Measurements from ENCODE around the gene MTF1.
"Not testable (repeated sequence)": the region's sequence is repeated elsewhere in the genome, so short reads cannot be mapped to it uniquely, and the experiment has no call there.

MTF1 gene

DNA sequence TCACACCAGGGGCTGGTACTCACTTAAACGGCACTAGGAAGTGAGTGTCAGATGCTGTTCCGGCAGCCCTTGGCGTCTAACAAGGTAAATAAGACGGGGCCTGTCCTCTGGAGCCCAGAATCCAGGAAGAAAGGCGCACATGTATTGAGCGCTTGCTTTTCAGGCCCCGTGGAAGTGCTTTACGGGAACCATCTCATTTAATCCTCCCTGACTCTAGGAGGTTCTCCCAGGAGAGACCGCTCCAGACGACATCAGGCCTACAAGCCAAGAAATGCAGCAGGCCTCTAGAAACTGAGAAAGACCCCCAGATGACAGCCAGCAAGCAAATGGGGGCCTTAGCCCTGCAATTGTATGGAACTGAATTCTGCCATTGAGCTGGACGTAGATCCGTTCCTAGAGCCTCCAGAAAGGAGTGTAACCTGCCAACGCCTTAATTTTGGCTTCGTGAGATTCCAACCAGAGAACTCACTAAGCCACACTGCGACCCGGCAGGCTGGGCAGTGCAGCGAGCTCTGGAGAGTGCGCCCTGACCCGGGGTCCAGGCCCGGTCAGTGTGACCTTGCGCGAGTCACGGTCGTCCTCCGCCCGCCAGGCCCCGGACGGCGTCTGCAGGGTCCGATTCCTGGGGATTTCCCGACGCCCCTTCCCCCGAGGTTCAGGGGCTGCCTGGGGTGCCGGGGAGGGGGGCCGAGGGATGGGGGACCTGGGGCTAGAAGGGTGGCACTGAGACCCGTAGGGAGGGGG is 66.3 kb downstream of the MTF1 start:
- no peak overlapping the region for H3K4me3 ChIP-seq (IDR thresholded peaks at IDR 0.05; ENCODE audit: insufficient read depth, low read depth, low read length)
- no peak overlapping the region for H3K27ac ChIP-seq
- H3K27me3 ChIP-seq (ENCODE audit: insufficient read depth, low read depth), result no peaks in the 10 kb centered on the region
- H3K4me1 ChIP-seq (ENCODE audit: low read depth, poor library complexity, severe bottlenecking), result peaks cover 36% of the 10 kb centered on the region
- H3K9ac ChIP-seq, result no peak overlapping the region
- peak overlapping the region; percentile 75; the same call in 1 of the 2 replicates for H2AFZ ChIP-seq (ENCODE audit: low read depth)
- no peak for TF ChIP-seq CTCF (conservative IDR thresholded peaks at IDR 0.05; ENCODE audit: low read depth, low read length)
- peak overlapping the region; percentile 39; the same call in 1 of the 2 replicates for H3K4me2 ChIP-seq
- H3K36me3 ChIP-seq (ENCODE audit: insufficient read depth), result no peaks in the 10 kb centered on the region
- peaks cover 10% of the 10 kb centered on the region; the same call in 1 of the 2 replicates for H3K79me2 ChIP-seq (ENCODE audit: insufficient read depth, low read depth)
- no peaks in the 10 kb centered on the region for H4K20me1 ChIP-seq (ENCODE audit: insufficient read depth)

- no peaks in the 10 kb centered on the region for H3K27me3 ChIP-seq (ENCODE audit: insufficient read depth, low read depth)
- no peaks in the 10 kb centered on the region for H3K4me1 ChIP-seq (ENCODE audit: low read depth, poor library complexity, severe bottlenecking)
- no peaks in the 10 kb centered on the region for H3K36me3 ChIP-seq (ENCODE audit: insufficient read depth)
- no peaks in the 10 kb centered on the region for H3K79me2 ChIP-seq (ENCODE audit: insufficient read depth, low read depth)
- no peak overlapping the region for H3K4me3 ChIP-seq (IDR thresholded peaks at IDR 0.05; ENCODE audit: insufficient read depth, low read depth, low read length)
- no peaks in the 10 kb centered on the region for H4K20me1 ChIP-seq (ENCODE audit: insufficient read depth)
- no peak for TF ChIP-seq CTCF (conservative IDR thresholded peaks at IDR 0.05; ENCODE audit: low read depth, low read length)
- H2AFZ ChIP-seq (ENCODE audit: low read depth), result no peak overlapping the region
- no peak overlapping the region for H3K27ac ChIP-seq
- no peak overlapping the region for H3K4me2 ChIP-seq
- no peak overlapping the region for H3K9ac ChIP-seq
Observed at GRCh38 chr1:37782491-37782890, 76.9 kb downstream of the MTF1 start.

DNA sequence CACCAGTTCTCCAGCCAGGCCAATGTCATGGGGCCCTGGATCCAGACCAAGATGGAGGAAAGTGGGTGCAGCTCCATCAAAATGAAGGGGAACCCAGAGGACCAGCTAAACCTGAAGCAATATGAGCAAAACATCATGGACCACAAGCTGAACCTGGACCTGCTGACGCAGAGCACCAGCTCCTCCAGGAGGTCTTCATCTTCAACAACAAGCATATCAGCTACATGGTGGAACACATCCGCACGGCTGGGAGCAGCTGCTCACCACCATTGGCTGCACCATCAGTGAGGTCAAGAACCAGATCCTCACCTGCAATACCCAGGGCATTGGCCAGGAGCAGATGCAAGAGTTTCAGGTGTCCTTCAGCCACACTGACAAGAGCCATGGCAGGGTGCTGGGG is 80.7 kb downstream of the MTF1 start:
- Histone ChIP-seq H4K20me1 (ENCODE audit: insufficient read depth) (no peaks in the 10 kb centered on the region), H3K4me3 (IDR thresholded peaks at IDR 0.05; ENCODE audit: insufficient read depth, low read depth, low read length) (no peak overlapping the region), H2AFZ (ENCODE audit: low read depth) (no peak overlapping the region), H3K9ac (no peak overlapping the region), H3K4me2 (no peak overlapping the region), H3K4me1 (ENCODE audit: low read depth, poor library complexity, severe bottlenecking) (no peaks in the 10 kb centered on the region), H3K27me3 (ENCODE audit: insufficient read depth, low read depth) (no peaks in the 10 kb centered on the region), H3K36me3 (ENCODE audit: insufficient read depth) (no peaks in the 10 kb centered on the region), H3K79me2 (ENCODE audit: insufficient read depth, low read depth) (no peaks in the 10 kb centered on the region), H3K27ac (no peak overlapping the region)
- TF ChIP-seq CTCF (conservative IDR thresholded peaks at IDR 0.05; ENCODE audit: low read depth, low read length), result no peak

DNA sequence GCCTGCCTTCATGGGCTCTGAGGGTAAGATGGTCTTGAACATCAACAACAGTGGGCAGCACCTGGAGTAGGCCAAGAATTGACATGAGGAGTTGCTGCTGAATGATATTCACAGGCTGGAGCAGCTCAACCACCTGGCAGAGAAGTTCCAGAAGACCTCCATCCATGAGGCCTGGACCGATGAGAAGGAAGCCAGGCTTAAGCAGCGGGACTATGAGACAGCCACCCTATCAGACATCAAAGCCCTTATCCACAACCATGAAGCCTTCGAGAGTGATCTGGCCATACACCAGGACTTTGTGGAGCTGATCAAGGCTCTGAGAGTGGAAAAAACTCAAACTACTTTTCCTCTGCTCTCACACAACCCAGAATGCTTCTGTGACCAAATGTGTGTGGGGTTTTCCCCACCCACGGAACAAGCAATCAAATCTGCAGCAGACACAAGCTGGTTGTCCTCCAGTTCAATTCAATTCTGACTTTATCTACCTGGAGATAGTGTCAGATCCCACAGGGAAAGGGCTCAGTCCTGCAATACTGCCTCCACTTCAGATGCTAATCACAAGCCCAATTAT is 82.4 kb downstream of the MTF1 start:
- no peak overlapping the region for H3K9ac ChIP-seq
- H2AFZ ChIP-seq (ENCODE audit: low read depth), result no peak overlapping the region
- H3K27me3 ChIP-seq (ENCODE audit: insufficient read depth, low read depth), result no peaks in the 10 kb centered on the region
- H3K36me3 ChIP-seq (ENCODE audit: insufficient read depth), result no peaks in the 10 kb centered on the region
- H3K4me3 ChIP-seq (IDR thresholded peaks at IDR 0.05; ENCODE audit: insufficient read depth, low read depth, low read length), result no peak overlapping the region
- H3K27ac ChIP-seq, result no peak overlapping the region
- no peaks in the 10 kb centered on the region for H3K79me2 ChIP-seq (ENCODE audit: insufficient read depth, low read depth)
- no peaks in the 10 kb centered on the region for H4K20me1 ChIP-seq (ENCODE audit: insufficient read depth)
- no peak for TF ChIP-seq CTCF (conservative IDR thresholded peaks at IDR 0.05; ENCODE audit: low read depth, low read length)
- no peaks in the 10 kb centered on the region for H3K4me1 ChIP-seq (ENCODE audit: low read depth, poor library complexity, severe bottlenecking)
- H3K4me2 ChIP-seq, result no peak overlapping the region

DNA sequence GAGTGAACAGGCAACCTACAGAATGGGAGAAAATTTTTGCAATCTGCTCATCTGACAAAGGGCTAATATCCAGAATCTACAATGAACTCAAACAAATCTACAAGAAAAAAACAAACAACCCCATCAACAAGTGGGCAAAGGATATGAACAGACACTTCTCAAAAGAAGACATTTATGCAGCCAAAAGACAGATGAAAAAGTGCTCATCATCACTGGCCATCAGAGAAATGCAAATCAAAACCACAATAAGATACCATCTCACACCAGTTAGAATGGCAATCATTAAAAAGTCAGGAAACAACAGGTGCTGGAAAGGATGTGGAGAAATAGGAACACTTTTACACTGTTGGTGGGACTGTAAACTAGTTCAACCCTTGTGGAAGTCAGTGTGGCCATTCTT is 88.0 kb downstream of the MTF1 start:
- not testable (repeated sequence) for H3K9ac ChIP-seq; H3K79me2 ChIP-seq (ENCODE audit: insufficient read depth, low read depth); H4K20me1 ChIP-seq (ENCODE audit: insufficient read depth); H3K27me3 ChIP-seq (ENCODE audit: insufficient read depth, low read depth); H3K4me3 ChIP-seq (IDR thresholded peaks at IDR 0.05; ENCODE audit: insufficient read depth, low read depth, low read length); H3K36me3 ChIP-seq (ENCODE audit: insufficient read depth); H3K4me2 ChIP-seq; H2AFZ ChIP-seq (ENCODE audit: low read depth); H3K27ac ChIP-seq; H3K4me1 ChIP-seq (ENCODE audit: low read depth, poor library complexity, severe bottlenecking)

All from KMS-11 (cell line).